Erythroblast (primary cell): ENCODE results near the gene FGF2.

Source experiments
- DNase-seq, 2 experiments: peaks; one replicate each; lab custom pipeline; 2025; lab: John Stamatoyannopoulos, UW
- GATA1 ChIP-seq: IDR thresholded peaks from 2 replicates; pipeline ENCODE4 v1.6.1; 2011; ENCODE audit warnings: low read depth, mild to moderate bottlenecking, control low read depth, low read length, moderate library complexity
- POLR2A ChIP-seq: IDR thresholded peaks from 2 replicates; pipeline ENCODE4 v1.6.1; 2011; ENCODE audit warnings: mild to moderate bottlenecking, low read length

The FGF2 gene

GRCh38 chr4:122901247-122902010 lies 74.8 kb downstream of the FGF2 start:
- no peak for TF ChIP-seq GATA1
- no peak for TF ChIP-seq POLR2A
- no peak for DNase-seq

DNA sequence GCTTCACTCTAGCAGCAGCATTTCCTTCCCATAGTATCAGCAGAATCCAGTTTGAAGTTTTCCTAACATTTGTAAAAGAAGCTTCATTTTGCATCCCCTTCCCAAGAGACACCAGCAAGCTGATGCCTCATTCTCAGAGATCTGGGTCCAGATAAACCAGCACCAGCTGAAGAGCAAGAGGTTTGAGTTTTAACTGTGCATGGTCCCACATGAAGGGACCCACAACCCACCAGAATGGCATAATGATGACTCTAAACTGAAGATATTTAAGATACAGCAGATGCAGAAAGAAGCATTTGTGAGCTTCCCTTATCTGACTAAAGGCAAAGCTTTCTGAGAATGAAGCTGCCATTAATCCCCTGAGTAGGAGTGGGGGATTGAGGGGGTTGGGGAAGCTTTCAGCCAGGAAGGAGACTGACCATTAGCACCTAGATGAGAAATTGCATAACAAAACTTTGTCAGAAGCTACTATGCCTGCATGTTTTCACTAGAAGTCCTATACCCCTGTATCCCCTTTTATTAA lies 77.2 kb downstream of the FGF2 start:
- no peak for TF ChIP-seq GATA1
- TF ChIP-seq POLR2A: no peak
- DNase-seq: no peak

DNA sequence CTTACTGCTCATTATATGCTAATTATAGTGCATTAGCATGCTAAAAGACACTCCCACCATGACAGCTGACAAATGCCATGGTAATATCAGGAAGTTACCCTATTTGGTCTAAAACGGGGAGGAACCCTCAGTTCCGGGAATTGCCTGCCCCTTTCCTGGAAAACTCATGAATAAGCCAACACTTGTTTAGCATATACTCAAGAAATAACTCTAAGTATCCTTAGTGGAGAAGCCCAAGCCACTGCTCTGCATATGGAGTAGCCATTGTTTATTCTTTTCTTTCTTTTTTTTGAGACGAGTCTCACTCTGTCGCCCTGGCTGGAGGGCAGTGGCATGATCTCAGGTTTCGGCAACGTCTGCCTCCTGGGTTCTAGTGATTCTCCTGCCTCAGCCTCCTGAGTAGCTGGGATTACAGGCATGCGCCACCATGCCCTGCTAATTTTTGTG lies 80.3 kb downstream of the FGF2 start:
- TF ChIP-seq POLR2A: no peak
- peak; percentile 45 to 47 for DNase-seq

DNA sequence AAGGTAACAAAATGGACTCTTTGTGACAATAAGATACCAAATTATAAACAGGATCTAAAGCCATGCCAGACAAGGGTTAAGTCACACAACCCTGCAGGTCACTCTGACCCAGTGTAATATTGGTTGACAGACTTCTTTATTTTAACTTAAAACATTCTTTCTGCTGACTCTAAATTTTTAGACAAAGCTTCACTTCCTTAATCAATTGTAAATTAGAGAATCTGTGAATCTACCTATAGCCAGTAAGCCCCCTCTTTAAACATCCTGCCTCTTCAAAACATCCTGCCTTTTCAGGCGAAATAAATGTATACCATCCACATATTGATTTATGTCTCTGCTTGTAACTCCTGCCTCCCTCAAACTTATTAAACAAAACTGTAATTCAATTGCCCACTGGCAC lies 81.6 kb downstream of the FGF2 start:
- no peak for DNase-seq
- TF ChIP-seq GATA1 (no peak), POLR2A (no peak)

DNA sequence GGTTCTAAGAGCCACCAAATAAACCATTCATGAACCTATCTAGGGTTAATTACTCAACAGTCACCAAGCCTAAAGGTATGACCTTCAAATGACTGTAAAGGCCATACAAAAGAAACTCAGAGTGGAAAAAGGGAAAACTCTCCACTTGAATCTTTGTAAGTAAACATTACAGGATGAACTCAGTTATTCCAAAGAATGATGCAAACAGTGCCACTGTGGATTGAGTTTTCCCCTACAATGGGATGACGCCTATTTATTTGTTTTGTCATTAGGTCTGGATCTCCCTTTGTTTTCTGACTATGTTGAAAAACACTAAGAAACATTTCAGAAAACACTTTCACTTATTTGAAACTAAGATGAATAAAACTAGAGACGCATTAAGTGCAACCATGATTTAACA lies 83.1 kb downstream of the FGF2 start:
- TF ChIP-seq POLR2A: no peak
- no peak for TF ChIP-seq GATA1
- no peak for DNase-seq

DNA sequence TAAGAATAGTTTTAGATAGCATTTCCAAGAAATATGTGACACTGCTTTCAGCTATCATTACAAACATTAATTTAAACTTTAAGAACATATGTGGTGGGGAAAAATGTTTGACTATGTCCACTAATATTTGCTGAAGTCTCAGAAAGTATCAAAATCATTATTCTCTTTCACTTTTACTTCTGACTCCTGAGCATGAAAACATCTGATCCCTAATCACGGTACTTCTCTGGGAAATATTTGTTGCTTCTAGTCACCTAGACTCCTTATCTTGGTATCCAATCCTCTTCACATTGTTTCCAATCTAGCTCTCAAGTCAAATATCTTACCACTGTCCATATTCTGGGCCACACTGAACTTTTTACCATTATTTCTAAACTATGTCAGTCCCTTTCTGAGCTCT lies 85.0 kb downstream of the FGF2 start:
- DNase-seq: no peak
- no peak for TF ChIP-seq POLR2A
- TF ChIP-seq GATA1: no peak

DNA sequence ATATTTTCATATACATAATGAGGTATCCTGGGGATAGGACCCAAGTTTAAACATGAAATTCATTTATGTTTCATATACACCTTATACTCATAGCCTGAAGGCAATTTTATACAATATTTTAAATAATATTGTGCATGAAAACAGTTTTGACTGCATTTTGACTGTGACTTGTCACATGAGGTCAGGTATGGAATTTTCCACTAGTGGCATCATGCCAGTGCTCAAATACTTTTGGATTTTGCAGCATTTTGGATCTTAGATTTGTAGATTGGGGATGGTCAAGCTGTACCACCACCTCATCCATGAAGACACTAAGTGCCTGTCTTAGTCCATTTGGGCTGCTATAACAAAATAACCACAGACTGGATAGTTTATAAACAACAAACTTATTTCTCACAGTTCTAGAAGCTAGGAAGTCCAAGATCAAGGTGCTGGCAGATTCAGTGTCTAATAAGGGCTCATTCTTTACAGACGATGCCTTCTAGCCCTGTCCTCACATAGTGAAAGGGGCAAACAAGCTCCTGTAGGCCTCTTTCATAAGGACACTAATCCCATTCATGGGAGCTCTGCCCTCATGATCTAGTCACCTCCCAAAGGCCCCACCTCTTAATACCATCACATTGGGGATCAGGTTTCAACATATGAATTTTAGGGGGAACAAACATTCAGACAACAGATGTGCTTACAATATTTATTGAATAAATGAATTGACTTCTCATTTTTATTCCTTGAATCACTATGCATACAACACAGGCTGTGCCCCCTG lies 86.4 kb downstream of the FGF2 start:
- TF ChIP-seq GATA1 (no peak), POLR2A (no peak)

DNA sequence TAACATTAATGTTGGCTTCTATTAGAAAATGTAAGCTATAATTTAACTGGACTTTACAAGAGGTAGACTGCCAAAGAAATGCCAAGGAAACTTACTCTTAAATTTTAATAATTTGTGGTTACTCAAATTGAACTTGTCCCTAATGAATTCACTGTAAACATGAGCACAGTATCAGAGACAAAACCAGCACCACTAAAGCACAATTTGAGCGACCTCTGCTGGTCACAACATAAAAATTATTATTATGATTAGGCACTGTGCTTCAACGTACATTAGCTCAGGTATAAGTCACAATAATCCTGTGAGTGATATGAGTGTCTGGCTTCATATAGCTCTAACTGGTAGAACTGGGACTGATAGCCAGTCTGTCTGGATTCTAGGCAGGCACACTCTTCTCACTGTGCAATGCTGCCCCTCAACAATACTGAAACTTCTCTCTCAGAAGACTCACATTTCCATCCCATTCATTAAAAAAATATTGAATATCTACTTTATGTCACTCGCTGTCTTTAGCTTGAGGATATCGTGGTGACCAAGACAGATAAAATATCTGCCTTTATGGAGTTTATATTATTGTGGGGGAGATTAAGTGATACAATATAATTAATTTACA lies 87.8 kb downstream of the FGF2 start:
- TF ChIP-seq POLR2A: no peak
- TF ChIP-seq GATA1: no peak
- DNase-seq: peak; percentile 21 to 30

More for the DNA sequence above, 86.4 kb downstream of the FGF2 start:
- no peak for DNase-seq

- TF ChIP-seq GATA1 (no peak), POLR2A (no peak)
- no peak for DNase-seq
Observed at GRCh38 chr4:122914938-122915337, 88.3 kb downstream of the FGF2 start.

DNA sequence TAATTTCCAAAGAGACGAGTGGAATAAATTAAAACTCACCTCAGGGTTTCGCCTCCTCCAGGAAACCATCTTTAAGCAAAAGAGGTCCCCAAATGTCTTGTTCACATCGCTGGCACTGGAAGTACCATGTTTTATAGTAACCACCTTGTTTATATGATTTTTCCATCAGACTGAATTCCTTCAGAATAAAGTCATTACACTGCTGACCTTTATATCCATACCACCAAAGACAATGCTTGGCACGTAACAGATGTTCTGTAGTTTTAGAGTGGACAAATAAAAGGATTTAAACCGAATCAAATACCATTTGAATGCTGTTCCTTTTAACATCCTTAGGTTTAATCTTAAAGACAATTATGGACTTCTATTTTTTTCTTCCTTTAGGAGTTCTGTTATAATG lies 91.1 kb downstream of the FGF2 start:
- no peak for DNase-seq
- TF ChIP-seq GATA1 (no peak), POLR2A (no peak)

GRCh38 chr4:122920473-122920872 lies 93.8 kb downstream of the FGF2 start:
- DNase-seq: peak; percentile 13 to 25
- TF ChIP-seq GATA1 (no peak), POLR2A (no peak)

DNA sequence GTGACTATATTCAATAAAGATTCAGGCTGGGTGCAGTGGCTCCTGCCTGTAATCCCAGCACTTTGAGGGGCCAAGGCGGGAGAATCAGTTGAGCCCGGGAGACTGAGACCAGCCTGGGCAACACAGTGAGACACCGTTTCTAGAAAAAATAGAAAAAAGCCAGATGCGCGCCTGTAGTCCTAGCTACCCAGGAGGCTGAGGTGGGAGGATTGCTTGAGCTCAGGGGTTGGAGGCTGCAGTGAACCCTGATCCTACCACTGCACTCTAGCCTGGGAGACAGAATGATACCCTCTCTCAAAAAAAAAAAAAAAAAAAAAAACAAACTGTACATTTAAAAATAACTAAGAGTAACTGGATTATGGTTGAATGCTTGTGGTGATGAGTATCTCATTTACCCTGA lies 94.7 kb downstream of the FGF2 start:
- TF ChIP-seq POLR2A (no peak), GATA1 (no peak)
- no peak for DNase-seq

DNA sequence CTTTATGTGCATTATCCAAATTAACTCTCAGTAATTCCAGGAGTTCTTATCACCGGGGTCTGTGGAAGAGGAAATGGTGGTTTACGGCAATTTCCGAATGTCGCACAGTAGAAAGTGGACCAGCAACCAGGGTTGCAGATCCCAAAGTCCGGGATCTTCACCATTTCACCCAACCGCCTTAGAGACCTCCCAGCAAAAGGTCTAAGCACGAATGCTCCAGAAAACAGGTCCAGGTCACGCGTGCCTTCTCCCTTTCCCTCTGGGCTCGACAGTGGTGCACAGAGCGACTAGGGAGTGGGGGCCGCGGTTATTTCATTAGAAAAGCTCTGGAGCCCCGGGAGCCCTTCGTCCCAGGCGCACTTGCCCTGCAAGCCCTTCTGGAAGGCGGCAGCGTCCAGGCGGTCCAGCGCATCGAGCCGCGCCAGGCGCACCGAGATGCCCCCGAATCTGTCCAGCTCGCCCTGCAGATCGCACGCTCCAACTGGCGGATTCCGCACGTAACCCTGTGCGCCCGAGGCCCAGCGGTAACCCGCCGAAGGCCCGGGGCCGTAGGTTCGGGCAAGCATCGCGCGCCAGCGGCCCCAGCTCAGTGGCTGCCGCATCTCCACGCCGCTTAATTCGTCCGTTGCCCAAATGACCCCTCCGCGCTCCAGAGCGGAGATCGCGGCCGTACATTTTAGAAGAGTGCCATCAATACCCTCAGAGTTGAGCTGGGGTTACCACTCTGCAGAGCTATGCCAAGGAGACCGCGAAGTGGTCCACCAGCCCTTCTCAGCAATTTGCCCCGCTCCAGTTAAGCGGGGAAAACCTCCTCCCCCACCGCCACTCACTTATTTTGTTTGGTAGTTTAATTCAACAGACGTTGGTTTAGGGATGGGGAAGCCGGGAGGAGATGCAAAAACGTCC lies 95.6 kb downstream of the FGF2 start, which contains the start of gene NUDT6:
NUDT6 (minus strand) TSS at position 627 of the 906 bp plus-strand sequence; CDS start at position 602, 25 bp downstream.
- TF ChIP-seq POLR2A: no peak
- TF ChIP-seq GATA1: no peak
- DNase-seq: peak; percentile 76 to 80
